Measurements from ENCODE around the gene COPZ1. TPM values are rescaled to one million over a fixed set of nuclear protein-coding genes. Genes with fewer than 3 reads are reported as not detected.
"Not testable (repeated sequence)": the region's sequence is repeated elsewhere in the genome, so short reads cannot be mapped to it uniquely, and the experiment has no call there.

Gene COPZ1
- total RNA-seq, 1 experiment from 2014 or later = 186 TPM

- peak; percentile 38 for DNase-seq (ENCODE audit: low read depth)
Observed at GRCh38 chr12:54294152-54294952, 30.6 kb upstream of the COPZ1 start.

DNA sequence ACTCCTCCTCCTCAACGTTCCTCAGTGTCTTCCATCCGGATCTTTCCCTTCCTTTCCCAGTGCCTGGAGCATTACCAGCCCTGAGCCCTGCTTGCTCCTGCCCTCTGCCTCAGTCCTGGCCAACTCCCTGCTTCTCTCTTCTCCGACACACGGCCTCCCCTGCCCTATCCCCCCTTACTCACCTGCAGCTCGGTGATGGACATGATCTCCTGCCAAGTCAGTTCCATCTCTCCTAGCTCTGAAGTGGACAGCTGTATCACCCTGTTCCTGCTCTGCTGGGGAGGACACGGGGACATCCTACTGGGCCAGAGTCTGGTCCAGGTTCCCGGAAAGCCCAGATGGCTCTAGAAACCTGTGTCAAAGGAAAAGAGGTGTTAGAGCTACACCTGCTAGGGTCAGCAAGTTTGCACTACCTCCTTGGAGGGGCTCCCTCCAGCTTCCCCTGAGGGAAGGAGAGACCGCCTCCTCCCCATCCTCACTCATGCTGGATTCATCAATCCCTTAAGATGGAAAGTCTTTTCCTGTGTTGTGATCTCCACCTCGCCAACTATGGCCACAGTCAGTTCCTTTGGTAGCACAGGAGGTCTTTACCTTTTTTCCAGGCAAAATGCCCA, 29.9 kb upstream of the COPZ1 start:
- DNase-seq (ENCODE audit: low read depth) = no peak

DNA sequence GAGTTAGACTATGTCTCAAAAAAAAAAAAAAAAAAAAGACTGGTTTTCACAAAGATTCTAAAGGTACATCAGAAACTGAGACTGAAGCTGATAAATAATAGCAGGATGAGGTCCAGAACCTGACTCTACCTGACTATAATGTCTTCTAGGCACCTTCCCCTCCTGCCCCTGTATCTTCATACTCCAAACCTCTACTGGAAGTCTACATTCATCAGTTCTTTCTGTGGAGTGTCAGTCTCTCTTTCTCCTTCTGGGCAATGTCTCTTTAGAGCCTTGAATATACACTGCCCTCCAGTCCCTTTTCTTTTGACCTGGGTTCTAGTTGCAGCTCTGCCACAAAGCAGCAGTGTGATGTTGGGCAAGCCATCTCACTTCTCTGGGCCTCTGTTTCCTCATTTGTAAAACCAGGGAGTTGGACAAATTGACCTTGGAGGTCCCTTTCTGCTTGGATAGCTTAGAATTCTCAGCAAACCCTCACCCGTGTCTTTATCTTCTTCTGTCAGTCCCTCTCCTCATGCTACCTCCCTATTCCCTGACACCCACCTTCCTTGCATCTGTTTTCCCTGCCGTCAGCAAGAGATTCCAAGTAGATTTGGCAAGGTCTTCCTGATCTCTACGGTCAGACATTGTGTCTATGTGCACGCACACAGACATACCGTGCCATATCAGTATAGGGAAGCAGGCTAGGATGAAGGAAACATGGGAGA, 28.4 kb upstream of the COPZ1 start:
- no peak for DNase-seq (ENCODE audit: low read depth)

DNA sequence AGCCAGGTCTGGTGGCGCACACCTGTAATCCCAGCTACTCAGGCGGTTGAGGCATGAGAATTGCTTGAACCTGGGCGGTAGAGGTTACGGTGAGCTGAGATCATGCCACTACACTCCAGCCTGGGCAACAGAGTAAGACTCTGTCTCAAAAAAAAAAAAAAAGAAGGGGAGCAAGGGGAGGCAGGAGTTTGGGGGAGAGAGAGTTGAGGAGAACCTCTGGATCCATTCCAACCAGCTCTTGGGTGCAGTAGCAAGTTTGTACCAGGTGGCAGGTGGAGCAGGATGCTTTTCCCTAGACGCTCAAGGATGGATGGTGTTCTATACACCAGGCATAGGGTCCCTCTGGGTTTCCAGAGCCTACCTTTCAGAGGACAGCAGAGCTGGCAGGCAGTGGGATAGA, 26.0 kb upstream of the COPZ1 start:
- DNase-seq (ENCODE audit: low read depth) = no peak

DNA sequence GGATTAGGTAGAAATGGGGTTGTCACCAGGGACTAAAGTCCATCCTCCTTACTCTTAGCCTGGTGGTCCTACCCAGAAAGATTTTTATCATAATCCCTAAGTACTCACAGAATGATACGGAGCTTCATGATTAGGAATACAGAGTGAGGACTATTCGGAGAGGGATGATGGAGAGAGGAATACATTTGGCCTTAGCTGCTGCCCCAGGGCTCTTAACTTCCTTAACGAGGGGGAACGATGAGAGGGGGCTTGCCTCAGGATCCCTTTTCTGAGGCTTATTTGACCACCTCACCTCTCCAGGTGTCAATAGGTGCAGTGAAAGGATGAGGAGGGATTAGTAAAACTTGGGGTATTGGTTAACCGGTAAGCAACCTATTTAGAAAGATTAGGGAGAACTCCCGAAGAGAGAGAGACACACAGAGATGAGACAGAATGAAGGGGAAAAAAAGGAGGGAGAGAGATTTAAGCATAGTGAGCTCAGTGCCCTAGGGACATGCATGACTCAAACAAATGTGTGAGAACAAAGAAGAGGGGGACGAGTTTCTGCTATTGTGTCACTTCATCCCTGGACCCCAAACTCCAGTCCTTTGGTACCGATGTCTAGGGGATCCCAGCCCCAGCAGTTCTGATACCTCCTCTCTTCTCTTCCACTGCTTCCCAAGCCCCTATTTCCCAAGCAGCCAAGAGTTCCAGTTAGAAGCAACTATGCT, 25.3 kb upstream of the COPZ1 start:
- DNase-seq (ENCODE audit: low read depth) = peak; percentile 58

- no peak for DNase-seq (ENCODE audit: low read depth)
Observed at GRCh38 chr12:54300225-54300731, 24.7 kb upstream of the COPZ1 start.

DNA sequence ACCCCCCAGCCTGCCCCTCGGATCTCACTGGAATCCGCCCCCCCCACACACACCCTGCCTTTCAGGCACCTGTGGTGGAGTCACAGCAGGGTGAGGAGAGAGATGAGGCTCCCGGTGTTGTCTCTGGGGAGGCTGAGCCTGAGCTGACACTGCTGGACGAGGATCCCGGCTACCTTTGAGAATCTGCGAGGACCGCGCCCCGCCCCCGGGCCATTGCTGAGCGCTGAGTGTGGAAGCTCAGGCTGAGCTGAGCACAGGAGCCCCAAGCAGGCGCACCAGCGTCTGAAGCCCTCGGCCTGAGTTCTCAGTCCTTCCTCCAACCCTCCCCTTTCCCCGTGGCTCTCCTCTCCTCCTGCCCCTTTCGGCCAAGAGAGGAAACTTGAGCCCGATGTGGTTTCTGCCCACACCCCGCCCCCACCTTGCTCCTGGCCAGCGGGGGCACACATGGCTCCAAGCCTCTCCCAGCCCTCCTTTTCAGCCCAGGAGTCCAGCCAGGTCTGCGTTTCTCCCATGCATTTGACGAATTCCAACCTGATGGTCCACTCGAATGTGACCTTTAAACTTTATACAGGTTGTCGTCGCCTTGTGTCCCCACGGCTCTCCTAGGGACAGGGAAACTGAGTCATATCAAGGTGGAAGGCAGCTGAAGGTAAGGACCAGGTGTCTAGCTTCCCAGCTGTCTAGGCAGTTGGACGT, 24.1 kb upstream of the COPZ1 start, which contains the start of gene NFE2:
TSS of gene NFE2 (minus strand) at position 284 of the 696 bp plus-strand sequence. CDS start 5,767 bp downstream, outside the sequence.
- DNase-seq (ENCODE audit: low read depth) = peak; percentile 65

DNA sequence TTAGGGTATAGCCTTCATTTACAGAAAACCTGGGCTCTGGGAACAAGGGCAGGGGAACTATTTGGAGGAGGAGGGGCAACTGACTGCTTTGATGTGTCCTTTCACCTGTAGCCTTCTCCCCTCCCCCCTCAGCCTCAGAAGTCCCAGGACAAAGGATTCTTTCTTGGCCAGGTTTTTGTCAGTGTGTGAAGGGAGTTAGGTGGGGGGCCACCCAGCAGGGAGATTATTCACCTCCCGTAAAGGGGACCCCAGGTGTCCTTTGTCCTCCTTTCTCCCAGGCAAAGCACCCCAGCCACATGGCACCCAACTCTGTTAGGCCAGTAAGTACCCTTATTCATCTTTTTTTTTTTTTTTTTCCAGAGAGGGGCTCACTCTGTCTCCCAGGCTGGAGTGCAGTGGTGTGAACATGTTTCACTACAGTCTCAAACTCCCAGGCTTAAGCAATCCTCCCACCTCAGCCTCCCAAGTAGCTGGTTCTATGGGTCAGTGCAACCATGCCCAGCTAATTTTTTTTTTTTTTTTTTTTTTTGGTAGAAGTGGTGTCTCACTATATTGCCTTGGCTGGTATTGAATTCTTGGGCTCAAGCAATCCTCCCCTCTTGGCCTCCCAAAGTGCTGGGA, 23.4 kb upstream of the COPZ1 start:
- no peak for DNase-seq (ENCODE audit: low read depth)

DNA sequence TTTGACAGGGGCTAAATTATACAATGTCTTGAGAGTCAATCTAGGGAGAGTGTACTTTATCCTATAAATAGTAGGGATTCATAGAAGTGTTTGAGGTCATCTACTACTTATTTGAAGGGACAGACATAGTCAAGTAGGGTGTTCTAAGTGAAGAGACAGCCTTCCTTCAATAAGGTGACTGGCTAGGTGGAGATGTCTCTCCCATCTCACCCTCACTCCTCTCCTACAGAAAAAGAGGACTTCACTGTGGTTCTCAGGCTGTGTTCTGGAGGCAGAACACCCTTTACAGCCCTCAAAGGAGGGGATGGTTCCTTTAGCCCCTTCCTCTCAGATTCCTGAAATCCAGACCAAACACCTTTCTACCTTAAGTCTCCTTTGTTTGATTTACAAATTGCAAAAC, 21.3 kb upstream of the COPZ1 start:
- no peak for DNase-seq (ENCODE audit: low read depth)

DNA sequence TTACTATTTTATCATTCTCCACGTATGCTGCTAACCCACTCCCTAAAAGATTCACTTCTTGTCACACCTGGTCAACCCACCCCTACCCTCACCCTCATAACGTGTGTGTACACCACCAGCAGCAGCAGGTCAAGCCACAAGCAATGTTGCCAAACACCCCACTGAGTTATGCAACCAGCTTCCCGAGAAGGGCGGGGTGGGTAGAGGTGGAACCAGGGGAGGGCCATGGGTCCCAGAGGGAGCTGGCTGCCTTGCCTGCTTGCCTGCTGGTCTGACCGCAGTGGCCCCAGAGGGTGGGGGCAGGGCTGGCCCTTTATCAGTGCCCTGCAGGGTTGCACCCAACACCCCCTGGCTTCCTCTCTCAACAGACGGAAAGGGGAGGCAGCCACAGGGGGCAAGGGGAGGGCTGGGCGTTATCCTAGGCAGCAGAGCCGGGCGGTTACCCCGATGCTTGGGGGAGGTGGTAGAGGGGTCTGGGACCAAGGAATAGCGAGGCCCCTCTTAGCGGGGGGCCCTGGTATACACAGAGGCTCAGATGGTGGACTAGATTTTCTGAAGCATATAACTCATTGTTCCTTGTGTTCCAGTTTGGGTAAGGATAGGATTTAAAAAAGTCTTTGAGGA, 20.6 kb upstream of the COPZ1 start:
- DNase-seq (ENCODE audit: low read depth) = no peak

DNA sequence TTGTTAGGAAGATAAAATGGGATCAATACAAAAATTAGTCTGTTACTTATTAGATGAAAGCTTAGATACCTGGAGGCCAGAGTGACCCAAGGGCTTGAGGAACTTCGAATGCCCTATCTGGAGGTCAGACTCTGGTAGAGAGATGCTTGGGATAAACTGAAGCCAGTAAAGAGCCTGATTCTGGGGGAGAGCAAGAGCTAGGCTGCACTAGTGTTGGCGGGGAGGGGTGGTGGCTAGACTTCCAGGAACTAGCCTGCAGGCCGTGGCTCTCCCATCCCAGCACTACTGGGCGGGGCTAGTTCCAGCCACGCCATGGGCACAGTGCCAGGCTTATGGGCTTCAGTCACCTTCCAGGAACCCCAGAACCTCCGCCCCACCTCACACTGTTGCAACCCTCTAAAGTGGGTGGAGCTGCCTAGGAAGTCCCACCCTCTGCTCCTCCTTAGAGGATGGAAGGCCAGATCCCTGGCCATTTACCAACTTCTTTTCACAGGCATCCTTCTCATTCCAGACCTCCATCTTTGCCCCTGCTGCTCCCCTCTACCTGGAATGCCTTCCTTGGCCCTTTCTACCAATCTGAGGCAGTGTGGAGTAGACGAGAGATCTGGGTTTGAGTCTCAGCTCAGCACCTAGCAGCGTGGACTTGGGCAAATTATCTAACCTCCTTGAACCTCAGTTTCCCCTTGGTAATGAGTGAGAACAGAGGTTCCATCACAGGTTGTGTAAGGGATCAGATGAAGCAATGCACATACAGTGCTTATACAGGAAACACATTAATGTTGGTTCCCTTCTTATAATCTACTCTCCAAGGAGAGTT, 17.8 kb upstream of the COPZ1 start:
- DNase-seq (ENCODE audit: low read depth) = no peak

DNA sequence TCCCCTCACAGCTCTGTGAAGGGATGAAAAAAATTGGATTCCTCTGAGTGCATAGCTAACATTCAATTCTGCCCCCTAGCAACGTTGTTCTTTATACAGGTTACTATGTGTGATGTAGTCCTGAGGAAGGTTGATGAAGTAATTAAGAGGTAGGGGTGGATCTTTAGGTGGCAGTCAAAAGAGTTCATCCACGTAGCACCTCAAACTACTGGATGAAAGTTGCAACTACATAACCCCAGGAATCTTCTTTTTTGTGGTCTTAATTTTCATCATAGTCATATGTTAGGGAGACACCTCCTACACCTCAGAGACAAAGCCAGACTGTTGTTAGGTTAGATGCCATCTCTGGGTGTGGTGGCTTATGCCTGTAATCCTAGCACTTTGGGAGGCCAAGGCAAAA, 13.9 kb upstream of the COPZ1 start:
- no peak for DNase-seq (ENCODE audit: low read depth)

DNA sequence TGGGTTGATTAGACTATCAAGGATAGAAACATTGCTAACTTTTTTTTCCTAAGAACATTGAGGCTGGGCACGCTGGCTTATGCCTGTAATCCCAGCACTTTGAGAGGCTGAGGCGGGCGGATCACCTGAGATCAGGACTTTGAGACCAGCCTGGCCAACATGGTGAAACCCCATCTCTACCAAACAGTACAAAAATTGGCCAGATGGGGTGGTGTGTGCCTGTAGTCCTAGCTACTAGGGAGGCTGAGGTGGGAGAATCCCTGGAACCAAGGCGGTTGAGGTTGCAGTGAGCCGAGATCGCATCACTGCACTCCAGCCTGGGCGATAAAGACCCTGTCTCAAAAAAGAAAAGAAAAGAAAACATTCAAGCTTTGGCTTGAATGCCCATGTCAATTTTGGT, 12.6 kb upstream of the COPZ1 start:
- not testable (repeated sequence) for DNase-seq (ENCODE audit: low read depth)

DNA sequence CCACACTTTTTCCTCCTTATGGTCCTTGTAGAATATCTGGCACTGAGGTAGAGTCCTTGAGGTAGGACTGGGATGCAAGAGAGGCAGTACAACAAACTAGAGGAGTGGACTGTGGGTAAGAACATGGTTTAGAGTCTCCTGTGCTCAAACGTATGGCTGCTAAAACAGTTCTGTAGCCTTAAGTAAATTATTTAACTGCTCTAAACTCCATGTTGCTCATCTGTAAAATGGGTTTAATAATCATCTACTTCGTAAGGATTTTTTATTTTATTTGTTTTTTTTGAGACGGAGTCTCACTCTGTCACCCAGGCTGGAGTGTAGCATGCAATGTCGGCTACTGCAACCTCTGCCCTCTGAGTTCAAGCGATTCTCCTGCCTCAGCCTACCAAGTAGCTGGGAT, 3.6 kb upstream of the COPZ1 start:
- DNase-seq (ENCODE audit: low read depth) = no peak

- DNase-seq (ENCODE audit: low read depth) = not testable (repeated sequence)
Observed at GRCh38 chr12:54325442-54326109, 645 bp downstream of the COPZ1 start.

DNA sequence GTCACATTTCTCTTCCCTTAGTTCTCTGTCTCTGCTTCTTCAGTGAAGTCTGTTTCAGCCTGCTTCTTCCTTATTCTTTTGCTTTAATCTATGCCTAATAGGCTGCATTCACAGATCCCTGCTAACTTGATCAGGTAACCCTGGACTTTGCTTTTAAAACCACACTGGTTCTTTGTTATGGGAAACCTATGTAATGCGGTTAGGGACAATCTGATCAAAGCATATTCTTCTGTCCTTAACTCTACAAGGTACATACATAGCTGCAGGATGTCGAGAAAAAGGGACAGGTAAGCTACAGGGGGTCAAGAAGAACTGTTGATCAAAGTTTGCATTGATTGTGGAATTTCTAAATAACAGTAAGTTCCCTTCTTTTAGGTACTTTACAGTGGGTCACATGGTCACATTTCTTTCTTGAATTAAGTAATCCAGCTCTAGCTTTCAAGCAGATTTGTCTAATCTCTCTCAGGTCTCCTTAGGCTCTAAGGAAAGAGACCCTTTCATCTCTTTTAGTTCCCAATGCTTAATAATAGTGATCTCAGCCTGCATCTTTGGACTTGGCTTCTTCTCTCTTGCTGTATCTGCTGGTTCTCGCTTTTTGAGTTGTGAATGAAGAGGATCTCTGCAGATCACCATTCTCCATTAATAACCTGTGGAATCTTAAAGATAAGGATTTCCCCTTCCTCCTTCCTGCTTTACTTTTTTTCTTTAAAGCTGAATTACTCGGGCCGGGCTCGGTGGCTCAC, 3.8 kb downstream of the COPZ1 start:
- DNase-seq (ENCODE audit: low read depth) = no peak

DNA sequence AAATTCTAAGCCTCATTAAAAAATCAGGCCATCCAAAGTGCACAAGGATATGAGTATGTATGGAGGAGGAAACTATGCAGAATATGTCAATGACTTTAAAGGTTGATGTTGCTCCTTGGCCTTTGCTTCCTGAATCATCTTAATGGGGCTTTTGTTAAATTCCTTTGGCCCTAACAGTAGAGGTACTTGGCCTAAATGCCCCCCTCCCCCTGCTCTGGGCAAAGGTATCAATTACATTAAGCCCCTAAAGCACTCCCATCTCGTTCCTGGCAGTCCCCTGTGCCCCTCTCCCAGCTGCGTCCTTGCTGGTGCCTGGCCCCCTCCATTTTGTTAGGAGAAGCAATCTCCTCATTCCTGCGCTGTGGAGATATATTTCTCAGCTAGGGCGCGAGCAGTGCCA, 4.8 kb downstream of the COPZ1 start:
- DNase-seq (ENCODE audit: low read depth) = no peak

DNA sequence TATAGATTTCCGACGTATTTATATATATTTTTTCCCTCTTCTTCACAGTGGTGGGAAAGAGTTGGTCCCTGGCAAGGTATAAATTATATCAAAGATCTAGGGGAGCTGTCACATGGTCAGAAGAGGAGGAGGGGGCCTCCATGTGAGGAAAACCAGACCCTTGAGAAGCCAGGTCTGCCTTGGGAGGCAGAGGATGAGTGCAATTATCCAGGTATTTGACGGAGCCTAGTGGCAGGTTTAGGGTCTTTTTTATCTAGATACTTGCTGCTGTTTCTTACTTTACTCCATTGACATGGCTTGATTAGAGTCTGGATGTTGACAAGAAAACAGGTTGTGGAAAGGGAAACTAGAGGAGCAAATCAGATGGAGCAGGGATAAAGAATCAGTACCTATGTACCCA, 5.5 kb downstream of the COPZ1 start:
- DNase-seq (ENCODE audit: low read depth) = no peak

All from LHCN-M2 (cell line).